GM12865 (cell line): ENCODE measurements around the gene MYO1D.

Experiments
- DNase-seq: peaks from one replicate; pipeline ENCODE4 v3.0.0; 2010; ENCODE audit warnings: low read depth
- H3K4me3 ChIP-seq: 2 replicates; pipeline ENCODE4 v1.5.1; 2011; ENCODE audit warnings: mild to moderate bottlenecking, low read depth, low read length, control low read depth
- CTCF ChIP-seq: IDR thresholded peaks from 2 replicates; pipeline ENCODE4 v1.5.1; 2011; ENCODE audit warnings: low read length, control low read depth, low read depth, inconsistent platforms; ENCODE audit not compliant: insufficient read depth; ENCODE audit errors: missing control alignments

The MYO1D gene

GRCh38 chr17:32446949-32447348 is 430.0 kb downstream of the MYO1D start:
- H3K4me3 ChIP-seq: no peak overlapping the region
- DNase-seq: no peak
- no peak for TF ChIP-seq CTCF

- H3K4me3 ChIP-seq: peak overlapping the region; percentile 91
- no peak for TF ChIP-seq CTCF
- peak; percentile 10 for DNase-seq
These were observed 431.0 kb downstream of the MYO1D start for GRCh38 chr17:32445971-32446370.

DNA sequence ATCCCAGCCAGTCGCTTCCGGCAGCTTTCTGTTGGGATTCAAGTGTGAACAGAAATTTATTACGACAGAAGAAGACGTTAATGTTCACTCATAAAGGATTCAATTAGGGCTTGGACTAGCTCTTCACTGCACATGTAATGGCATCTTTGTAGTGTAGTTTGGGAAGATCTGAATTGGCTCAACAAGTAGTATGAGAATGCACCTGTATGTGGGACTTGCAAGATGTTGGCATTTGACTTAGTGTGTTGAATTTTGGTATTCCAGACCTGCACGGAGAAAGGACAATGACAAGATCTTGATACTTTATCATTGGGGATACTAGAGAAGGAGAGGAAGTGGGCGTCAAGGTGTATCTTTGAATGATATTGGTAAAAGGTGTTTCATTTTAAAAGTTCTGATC is 431.4 kb downstream of the MYO1D start:
- TF ChIP-seq CTCF: no peak
- peak overlapping the region; percentile 91 for H3K4me3 ChIP-seq
- DNase-seq: no peak

- peak; percentile 32 for DNase-seq
- H3K4me3 ChIP-seq: peak overlapping the region; percentile 91
- TF ChIP-seq CTCF: no peak
These were observed 431.9 kb downstream of the MYO1D start for GRCh38 chr17:32445074-32445415.

DNA sequence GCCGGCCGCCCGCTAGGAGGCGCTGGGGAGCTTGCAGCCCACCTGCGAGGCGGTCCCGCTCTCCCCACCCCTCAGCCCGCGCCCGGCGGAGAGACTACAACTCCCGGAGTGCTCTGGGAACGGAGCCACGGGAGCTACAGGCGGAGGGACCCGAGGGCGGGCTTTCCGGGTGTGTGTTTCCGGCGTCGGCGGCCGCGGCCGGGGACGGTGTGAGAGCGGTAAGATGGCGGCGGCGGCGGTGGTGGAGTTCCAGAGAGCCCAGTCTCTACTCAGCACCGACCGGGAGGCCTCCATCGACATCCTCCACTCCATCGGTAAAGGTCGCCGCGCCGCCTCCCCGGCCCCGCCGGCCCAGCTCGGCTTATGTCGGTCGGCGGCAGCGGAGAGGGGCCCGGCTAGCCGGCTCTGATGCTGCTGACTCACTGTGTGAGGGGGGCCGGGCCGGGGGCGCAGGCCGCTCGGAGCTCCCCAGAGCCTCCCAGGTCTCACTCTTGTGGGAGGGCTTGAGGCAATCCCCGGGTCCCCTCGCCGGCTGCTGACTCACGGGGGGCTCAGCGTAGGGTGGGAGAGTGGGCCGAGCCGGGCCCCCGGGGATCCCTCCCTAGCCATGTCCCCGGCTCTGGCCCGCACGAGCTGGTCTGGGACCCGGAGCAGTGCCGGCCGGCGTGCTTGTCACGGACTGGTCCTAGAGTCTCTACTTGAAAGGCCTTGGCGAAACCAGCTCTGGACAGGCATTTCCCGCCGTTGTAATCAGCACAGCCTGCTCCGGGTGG is 432.4 kb downstream of the MYO1D start, which contains the start of gene PSMD11:
TSS of gene PSMD11 (plus strand) at position 210 of the 773 bp plus-strand sequence. CDS start at position 224, 14 bp downstream.
- TF ChIP-seq CTCF: peak; percentile 90
- peak; percentile 98 for DNase-seq

GRCh38 chr17:32443827-32444300 is 433.1 kb downstream of the MYO1D start:
- H3K4me3 ChIP-seq: peak overlapping the region; percentile 91
- no peak for DNase-seq
- TF ChIP-seq CTCF: no peak

More for the DNA sequence above, 432.4 kb downstream of the MYO1D start, which contains the start of gene PSMD11:
- H3K4me3 ChIP-seq: peak within 1 kb of the TSS; percentile 91
